Left renal cortex interstitium (tissue), 4 donors: ENCODE results near the gene CES4A. TPM values are rescaled to one million over a fixed set of nuclear protein-coding genes. Genes with fewer than 3 reads are reported as not detected.
"Not testable (repeated sequence)": the region's sequence is repeated elsewhere in the genome, so short reads cannot be mapped to it uniquely, and the experiment has no call there.

Experiments
- DNase-seq, 4 donors: peaks; one replicate each; pipeline ENCODE4 v3.0.0-alpha.2; 2013; ENCODE audit warnings: low read depth in 4 of 4, low spot score in 2 of 4, missing footprints in 1 of 4
- polyA plus RNA-seq, 4 donors: library from polyadenylated mRNA; unstranded; fragments of 120-200 nt; gene quantifications; one replicate each; pipeline ENCODE4 v1.2.1, GENCODE V29; 2013; ENCODE audit not compliant: insufficient read length in 4 of 4

CES4A gene
- polyA plus RNA-seq, 4 donors, result 4.6 to 12.3 (median 9.5) TPM

DNA sequence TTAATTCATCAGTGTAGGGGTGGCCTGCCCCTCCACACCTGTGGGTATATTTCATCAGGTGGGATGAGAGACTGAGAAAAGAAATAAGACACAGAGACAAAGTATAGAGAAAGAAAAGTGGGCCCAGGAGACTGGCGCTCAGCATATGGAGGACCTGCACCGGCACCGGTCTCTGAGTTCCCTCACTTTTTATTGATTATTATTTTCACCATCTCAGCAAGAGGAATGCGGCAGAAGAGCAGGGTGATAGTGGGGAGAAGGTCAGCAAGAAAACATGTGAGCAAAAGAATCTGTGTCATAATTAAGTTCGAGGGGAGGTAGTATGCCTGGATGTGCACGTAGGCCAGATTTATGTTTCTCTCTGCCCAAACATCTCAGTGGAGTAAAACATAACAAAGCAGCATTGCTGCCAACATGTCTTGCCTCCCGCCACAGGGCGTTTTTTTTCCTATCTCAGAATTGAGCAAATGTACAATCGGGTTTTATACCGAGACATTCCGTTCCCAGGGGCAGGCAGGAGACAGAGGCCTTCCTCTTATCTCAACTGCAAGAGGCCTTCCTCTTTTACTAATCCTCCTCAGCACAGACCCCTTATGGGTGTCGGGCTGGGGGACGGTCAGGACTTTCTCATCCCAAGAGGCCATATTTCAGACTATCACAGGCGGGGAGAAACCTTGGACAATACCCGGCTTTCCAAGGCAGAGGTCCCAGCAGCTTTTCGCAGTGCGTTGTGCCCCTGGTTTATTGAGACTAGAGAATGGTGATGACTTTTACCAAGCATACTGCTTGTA, 32.8 kb upstream of the CES4A start:
- DNase-seq, result not testable (repeated sequence)

DNA sequence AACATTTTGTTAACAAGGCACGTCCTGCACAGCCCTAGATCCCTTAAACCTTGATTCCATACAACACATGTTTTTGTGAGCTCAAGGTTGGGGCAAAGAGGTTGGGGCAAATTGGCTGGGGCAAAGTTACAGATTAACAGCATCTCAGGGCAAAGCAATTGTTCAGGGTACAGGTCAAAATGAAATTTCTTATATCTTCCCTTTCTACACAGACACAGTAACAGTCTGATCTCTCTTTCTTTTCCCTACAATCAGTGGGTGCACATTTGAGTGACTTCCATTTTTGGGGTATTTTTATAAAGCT, 32.3 kb upstream of the CES4A start:
- not testable (repeated sequence) for DNase-seq

DNA sequence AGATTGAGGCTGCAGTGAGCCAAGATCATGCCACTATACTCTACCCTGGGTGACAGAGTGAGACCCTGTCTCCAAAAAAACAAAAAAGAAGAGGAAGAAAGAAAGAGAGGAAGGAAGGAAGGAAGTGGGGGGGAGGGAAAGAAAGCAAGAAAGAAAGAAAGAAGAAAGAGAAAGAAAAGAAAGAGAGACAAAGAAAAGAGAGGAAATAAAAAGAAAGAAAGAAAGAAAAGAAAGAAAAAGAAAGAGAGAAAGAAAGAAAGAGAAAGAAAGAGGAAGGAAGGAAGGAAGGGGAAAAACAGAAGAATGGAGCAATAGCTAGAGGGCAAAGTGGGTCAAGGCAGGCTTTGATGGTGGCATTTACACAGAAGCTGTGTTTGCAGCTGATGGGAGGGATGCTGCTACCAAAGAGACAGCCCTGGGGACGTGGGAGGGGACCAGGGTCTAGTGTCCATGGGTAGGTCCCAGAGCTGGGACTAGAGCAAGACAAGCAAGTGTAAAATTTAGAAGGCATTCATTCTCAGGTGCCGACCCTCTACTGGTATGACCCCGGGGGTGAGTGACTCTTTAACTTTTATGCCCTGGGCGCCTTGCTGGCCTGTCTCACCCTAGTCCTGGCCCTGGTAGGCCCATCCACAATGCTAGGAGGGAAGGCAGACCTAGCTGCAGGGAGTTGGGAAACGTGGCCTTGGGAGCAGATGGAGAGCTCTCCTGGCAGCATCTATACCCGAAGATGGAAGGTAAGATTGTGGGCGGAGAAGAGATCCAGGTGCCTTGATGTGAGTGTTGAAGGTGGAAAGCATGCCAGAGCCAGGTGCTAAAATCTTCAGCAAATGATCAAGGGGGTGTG, 29.3 kb upstream of the CES4A start:
- DNase-seq, result no peak

DNA sequence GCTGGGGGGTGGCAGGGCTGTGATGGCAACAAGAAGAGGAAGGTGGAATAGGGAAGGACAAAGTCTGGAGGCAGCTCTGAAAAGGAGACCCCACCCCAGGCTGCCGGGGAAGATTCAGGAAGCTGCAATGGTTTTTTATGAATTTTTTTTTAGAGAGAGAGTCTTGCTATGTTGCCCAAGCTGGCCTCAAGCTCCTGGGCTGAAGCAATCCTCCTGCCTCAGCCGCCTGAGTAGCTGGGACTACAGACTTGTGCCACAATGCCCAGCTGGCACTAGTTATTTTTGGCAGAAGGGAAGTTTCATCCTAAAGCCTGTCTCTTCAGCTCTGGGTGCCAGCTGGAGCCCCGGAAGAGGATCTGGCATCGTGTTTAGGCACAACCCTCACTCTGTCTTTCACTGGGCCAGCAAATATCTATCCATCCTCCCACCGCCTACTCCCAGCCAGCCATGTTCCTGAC, 28.7 kb upstream of the CES4A start:
- DNase-seq, result no peak

DNA sequence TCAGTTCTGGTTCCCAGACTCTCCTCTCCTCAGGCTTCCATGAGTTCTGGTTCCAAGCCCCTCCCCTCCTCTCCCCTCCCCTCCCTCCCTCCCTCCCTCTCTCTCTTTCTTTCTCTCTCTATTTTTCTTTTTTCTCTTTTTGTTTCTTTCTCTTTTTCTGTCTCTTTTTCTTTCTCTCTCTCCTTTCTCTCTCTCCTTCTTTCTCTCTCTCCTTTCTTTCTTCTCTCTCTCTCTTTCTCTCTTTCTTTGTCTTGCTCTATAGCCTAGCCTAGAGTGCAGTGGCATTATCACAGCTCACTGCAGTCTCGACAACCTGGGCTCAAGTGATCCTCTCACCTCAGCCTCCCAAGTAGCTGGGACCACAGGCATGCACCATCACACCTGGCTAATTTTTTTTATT, 28.1 kb upstream of the CES4A start:
- no peak for DNase-seq

DNA sequence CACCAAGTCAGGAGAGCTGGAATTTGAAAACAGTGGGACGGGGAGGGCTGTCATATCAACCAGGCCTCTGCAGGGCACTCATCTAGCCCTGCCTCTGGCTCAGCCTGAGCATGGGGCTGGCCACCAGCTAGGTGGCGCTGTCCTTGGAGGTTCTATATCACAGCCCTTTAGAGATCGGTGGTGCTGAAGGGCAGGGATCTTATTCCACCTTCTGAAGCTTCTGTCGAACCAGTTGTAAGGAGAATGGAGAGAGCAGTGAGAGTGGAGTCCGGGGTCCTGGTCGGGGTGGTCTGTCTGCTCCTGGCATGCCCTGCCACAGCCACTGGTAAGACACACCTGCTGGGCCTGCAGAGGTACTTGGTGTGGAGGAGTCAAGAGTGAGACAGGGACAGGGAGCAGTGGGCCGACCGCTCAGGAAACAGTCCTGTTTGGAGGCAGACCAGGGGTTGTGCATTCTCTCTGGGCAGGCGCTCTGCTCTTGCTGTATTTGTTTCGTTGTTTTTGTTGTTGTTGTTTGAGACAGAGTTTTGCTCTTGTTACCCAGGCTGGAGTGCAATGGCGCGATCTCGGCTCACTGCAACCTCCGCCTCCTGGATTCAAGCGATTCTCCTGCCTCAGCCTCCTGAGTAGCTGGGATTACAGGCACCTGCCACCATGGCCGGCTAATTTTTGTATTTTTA, 27.2 kb upstream of the CES4A start, which contains the start of gene CES3:
CES3 (plus strand) TSS at position 202 of the 680 bp plus-strand sequence; CDS start at position 244, 42 bp downstream.
- no peak for DNase-seq

DNA sequence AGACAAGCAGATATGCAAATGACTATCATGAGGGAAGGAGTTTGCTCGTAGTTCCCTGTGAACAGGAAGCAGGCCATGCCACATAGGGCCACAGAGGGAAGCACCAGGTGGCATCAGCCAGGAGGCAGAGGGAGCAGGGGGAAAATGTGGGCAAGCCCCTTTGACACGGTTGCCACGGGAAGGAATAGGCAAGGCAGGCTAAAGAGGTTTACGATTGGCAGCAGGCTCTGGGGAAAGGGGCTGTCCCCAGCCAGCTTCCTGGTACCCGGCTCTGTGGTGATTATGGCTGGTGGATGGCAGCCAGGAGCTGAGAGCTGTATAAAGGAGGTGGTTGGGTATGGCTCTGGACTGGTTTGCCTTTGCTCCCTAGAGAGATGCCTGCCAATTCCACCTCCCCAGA, 26.5 kb upstream of the CES4A start:
- DNase-seq, result no peak

DNA sequence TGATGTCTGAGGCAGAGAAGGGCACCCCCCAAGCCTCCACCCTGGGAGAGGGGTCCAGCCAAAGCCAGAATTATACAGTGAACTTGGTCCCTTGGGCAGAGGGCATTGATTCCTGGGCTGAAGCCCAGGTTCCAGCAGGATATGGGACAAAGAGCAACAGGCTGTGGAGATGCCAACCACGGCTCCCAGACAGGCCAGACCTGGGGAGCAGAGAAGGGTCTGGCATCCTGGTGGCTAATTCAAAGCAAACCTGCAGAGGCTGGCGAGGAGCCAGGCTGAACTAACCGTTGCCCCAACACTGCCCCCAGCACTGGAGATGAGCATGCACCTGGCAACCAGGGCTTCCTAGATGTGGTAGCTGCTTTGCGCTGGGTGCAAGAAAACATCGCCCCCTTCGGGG, 24.3 kb upstream of the CES4A start:
- DNase-seq, result no peak

DNA sequence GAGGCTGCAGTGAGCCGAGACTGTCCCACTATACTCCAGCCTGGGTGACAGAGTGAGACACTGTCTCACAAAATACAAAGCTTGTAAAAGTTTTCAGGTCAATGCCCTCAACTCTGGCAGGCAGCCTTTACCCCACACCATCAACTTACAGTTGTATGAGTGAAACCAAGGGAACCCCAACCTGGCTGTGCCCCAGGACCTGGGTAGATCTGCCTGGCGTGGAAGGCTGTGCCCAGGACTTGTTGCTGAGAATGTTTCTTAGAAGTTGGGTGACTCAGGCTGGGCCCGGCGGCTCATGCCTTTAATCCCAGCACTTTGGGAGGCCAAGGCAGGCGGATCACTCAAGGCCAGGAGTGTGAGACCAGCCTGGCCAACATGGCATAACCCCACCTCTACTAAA, 19.5 kb upstream of the CES4A start:
- DNase-seq, result no peak

DNA sequence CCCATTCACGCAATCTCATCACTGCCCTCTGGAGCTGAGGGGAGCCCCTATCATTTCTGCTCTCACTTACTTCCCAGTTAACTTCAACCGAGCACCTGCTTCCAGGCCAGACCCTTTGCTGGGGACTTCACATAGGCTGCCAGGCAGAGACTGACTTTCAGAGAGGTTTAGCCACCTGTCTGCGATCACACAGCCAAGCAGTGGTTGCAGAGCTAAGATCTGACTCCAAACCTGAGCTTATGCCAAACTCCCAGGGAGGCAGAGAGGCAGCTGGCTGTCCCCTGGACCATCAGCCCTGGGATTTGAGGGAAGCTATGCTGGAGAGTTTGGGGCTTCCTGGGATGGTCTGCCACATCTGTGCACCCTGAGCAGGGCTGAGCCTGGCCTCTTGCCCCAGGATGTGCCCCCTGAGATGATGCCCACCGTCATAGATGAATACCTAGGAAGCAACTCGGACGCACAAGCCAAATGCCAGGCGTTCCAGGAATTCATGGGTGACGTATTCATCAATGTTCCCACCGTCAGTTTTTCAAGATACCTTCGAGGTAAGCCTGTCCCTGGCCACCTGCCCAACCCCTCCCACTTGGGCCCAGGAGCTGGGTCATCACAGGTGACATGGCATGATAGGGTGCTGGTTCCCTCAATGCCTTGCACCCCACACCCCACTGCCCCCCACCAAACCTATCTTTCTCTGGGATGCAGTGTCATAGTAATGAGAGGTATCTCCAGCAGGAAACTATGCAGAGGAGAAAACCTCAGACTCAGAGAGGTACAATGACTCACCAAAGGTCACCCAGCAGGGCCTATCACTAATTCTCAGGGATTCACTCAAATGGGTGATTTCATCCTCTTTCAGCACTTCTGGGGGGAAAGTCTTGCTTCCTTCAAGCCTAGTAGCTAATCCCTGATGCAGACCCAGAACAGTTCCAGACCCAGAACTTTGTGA, 17.3 kb upstream of the CES4A start:
- DNase-seq, result no peak

DNA sequence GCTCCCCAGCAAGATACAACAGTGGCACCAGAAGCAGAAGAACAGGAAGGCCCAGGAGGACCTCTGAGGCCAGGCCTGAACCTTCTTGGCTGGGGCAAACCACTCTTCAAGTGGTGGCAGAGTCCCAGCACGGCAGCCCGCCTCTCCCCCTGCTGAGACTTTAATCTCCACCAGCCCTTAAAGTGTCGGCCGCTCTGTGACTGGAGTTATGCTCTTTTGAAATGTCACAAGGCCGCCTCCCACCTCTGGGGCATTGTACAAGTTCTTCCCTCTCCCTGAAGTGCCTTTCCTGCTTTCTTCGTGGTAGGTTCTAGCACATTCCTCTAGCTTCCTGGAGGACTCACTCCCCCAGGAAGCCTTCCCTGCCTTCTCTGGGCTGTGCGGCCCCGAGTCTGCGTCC, 15.4 kb upstream of the CES4A start:
- no peak for DNase-seq

DNA sequence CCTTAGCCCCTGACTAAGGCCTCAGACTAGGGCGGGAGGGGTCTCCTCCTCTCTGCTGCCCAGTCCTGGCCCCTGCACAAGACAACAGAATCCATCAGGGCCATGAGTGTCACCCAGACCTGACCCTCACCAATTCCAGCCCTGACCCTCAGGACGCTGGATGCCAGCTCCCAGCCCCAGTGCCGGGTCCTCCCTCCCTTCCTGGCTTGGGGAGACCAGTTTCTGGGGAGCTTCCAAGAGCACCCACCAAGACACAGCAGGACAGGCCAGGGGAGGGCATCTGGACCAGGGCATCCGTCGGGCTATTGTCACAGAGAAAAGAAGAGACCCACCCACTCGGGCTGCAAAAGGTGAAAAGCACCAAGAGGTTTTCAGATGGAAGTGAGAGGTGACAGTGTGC, 14.7 kb upstream of the CES4A start:
- DNase-seq, result no peak

DNA sequence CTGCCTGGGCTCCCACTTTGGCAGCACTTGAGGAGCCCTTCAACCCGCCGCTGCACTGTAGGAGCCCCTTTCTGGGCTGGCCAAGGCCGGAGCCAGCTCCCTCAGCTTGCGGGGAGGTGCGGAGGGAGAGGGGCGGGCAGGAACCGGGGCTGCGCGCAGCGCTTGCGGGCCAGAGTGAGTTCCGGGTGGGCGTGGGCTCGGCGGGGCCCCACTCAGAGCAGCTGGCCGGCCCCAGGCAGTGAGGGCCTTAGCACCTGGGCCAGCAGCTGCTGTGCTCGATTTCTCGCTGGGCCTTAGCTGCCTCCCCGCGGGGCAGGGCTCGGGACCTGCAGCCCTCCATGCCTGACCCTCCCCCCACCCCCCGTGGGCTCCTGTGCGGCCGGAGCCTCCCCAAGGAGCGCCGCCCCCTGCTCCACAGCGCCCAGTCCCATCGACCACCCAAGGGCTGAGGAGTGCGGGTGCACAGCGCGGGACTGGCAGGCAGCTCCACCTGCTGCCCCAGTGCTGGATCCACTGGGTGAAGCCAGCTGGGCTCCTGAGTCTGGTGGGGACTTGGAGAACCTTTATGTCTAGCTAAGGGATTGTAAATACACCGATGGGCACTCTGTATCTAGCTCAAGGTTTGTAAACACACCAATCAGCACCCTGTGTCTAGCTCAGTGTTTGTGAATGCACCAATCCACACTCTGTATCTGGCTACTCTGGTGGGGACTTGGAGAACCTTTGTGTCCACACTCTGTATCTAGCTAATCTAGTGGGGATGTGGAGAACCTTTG, 14.0 kb upstream of the CES4A start:
- DNase-seq, result not testable (repeated sequence)

DNA sequence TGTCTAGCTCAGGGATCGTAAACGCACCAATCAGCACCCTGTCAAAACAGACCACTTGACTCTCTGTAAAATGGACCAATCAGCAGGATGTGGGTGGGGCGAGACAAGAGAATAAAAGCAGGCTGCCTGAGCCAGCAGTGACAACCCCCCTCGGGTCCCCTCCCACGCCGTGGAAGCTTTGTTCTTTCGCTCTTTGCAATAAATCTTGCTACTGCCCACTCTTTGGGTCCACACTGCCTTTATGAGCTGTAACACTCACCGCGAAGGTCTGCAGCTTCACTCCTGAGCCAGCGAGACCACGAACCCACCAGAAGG, 13.5 kb upstream of the CES4A start:
- DNase-seq, result not testable (repeated sequence)

DNA sequence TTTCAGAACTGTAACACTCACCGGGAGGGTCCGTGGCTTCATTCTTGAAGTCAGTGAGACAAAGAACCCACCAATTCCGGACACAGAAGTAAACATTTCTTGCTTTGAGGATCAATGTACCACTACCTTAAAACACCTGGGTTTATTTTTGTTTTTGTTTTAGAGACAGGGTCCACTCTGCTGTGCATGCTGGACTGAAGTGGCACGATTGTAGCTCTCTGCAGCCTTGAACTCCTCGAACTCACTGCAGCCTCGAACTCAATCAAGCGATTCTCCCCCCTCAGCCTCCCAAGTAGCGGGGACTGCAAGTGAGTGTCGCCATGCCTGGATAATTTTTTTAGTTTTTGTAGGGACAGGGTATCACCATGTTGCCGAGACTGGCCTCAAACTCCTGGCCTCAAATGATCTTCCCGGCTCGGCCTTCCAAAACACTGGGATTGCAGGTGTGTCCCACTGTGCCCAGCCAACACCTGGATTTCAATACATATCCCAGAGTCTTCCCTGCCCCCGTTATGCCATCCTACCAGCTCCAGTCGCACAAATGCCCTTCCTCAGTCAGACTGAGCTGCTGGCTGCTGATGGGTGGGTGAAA, 13.0 kb upstream of the CES4A start:
- DNase-seq, result no peak

DNA sequence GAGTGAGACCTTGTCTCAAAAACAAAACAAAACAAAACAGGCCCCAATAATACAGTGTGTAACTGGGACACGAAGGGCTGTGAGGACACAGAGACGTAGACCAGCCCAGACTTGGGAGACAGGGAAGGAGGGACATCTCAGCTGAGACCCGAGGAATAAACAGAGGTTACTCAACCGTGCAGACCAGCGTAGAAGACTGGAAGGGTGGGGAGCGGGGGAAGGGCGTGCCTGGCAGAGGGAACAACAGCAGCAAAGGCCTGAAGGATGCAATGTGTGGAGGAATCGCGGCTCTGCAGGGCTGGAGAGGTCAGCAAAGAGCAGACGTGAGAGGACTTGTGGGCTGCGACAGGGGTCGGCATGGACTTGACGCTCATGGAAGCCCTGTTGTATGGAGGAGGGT, 11.6 kb upstream of the CES4A start:
- DNase-seq, result no peak

DNA sequence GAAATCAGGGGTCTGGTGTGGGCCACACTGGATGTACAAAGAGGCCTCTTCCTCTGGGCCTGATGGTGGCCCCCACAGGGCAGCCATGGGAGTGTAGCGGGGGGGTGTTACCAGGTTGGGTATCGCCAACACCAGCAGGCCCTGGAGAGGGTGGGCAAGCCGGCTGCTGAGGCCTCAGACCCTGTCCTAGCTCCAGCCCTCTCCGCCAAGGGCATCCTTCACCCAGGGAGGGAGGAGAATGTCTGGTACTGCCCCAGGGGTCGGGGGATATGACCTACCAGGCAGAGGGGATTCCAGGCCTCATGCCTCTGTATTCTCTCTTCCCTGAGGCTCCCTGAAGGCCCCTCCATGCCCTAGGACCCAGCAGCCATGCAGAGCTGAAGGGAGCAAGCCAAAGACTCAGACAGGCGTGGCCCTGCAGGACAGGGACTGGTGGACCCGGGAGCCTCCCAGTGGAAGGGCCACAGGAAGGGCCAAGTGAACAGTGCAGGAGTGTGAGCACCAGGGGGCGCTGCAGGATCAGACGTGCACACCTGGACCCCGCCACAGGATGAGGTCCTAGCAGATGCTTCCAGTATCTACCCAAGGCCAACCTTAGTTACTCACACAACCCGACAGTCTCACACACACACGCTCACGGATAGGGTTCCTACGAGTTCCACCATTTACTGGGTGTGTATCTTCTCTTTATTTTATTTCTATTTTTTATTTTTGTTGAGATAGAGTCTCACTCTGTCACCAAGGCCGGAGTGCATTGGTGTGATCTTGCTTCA, 10.9 kb upstream of the CES4A start:
- peak in 2 of 4 donors; percentile 53 to 59 for DNase-seq

DNA sequence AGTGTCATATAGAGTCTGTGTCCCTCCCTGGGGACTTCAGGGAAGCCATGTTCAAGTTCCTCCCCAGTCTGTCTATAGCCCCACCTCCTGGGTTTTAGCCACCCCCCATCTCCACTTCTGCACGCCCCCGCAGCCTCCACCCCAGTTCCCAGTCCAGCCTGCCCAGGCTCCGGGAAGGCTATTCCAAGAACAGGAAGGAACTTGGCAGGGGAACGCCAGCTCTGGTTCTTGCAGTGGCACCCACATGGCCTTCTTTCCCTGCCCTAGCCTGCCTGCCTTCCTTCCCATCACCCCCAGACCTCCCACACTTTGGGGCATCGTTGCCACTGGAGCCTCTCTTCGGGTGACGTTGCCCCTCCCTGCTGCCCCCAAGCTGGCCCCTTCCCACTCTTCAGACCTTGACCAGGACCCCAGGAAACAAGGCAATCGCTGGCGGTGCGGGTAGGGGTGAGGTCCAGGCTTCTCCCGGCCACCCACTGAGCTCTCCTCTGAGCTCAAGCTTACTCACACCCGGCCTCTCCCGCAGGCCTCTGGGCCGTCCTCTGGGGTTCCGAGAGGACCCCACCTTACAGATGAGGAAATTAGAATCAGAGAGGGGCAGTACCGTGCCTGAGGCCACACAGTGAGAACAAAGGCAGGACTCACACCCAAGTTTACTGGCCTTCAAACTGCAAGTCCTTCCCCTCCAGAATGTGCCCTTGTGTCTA, 9.2 kb upstream of the CES4A start:
- no peak for DNase-seq
